GM12878 (cell line): Measurements from ENCODE around the gene SLC35C1. TPM values are rescaled to one million over a fixed set of nuclear protein-coding genes. Genes with fewer than 3 reads are reported as not detected.
A peak's percentile ranks its signal among the peaks of the same experiment; 100 is the strongest.

Experiments
- ATAC-seq: fragments of 200-7000 bp; cut with Tn5 transposase; 3 replicates; pipeline ENCODE4 v1.9.1; 2020; ENCODE audit warnings: mild to moderate bottlenecking, moderate library complexity
- BruUV-seq: library from RNA; stranded (reverse); fragments of 400-500 nt; replicated peaks from 2 replicates; lab custom pipeline; 2021; lab: Mats Ljungman, UMichigan
- CTCF ChIA-PET: fragments of 300-600 bp; sonication (Branson Sonifier 250); formaldehyde crosslinking; extraction: SDS; loops from one replicate; lab custom pipeline; 2021; ENCODE audit warnings: inconsistent platforms; lab: Yijun Ruan, JAX
- POLR2A ChIA-PET: fragments of 350-600 bp; formaldehyde crosslinking; extraction: SDS; loops from one replicate; lab custom pipeline; 2021; ENCODE audit warnings: inconsistent platforms; lab: Charles Lee
- RAD21 ChIA-PET: fragments of 300-600 bp; sonication (Branson Sonifier 250); formaldehyde crosslinking; loops from one replicate; lab custom pipeline; 2023; ENCODE audit warnings: antibody characterized with exemption; ENCODE audit not compliant: unreplicated experiment; lab: Charles Lee
- SMC1A ChIA-PET: fragments of 300-600 bp; sonication (Branson Sonifier 250); formaldehyde crosslinking; loops from one replicate; lab custom pipeline; 2023; ENCODE audit not compliant: unreplicated experiment, uncharacterized antibody; lab: Charles Lee
- DNase-seq: peaks from one replicate; pipeline ENCODE4 v3.0.0-alpha.2; 2011; ENCODE audit warnings: low read depth, low spot score
- FAIRE-seq: peaks from 3 replicates; lab custom pipeline; 2011; peaks lifted over from hg19 to GRCh38; lab: Jason Lieb, UNC
- H2AFZ ChIP-seq: 2 replicates; pipeline ENCODE4 v1.6.0; 2011; ENCODE audit warnings: low read depth, low read length, control low read depth; ENCODE audit not compliant: control insufficient read depth
- H3K27ac ChIP-seq: 2 replicates; pipeline ENCODE4 v1.5.1; 2011; ENCODE audit warnings: control low read depth; ENCODE audit not compliant: control insufficient read depth, insufficient read depth
- H3K27me3 ChIP-seq, 2 experiments: replicated peaks in 1 of 2; 2 replicates each; pipeline versions ENCODE4 v1.6.0 to v1.6.1; 2011; ENCODE audit warnings: low read length in 1 of 2; ENCODE audit not compliant: control insufficient read depth in 2 of 2, insufficient read depth in 2 of 2
- H3K36me3 ChIP-seq, 2 experiments: 2 replicates each; pipeline ENCODE4 v1.5.1; 2011; ENCODE audit warnings: low read length in 1 of 2; ENCODE audit not compliant: control insufficient read depth in 2 of 2, insufficient read depth in 2 of 2
- H3K4me1 ChIP-seq: 2 replicates; pipeline ENCODE4 v1.6.1; 2011; ENCODE audit warnings: mild to moderate bottlenecking, low read length, moderate library complexity, mixed read lengths; ENCODE audit not compliant: control insufficient read depth, insufficient read depth
- H3K4me2 ChIP-seq: 2 replicates; pipeline ENCODE4 v1.6.0; 2011; ENCODE audit warnings: control low read depth; ENCODE audit not compliant: control insufficient read depth, insufficient read depth
- H3K4me3 ChIP-seq: fragments of 200-600 bp; sonication (generic); 2 replicates; pipeline ENCODE4 v1.5.1; 2016
- H3K79me2 ChIP-seq: 2 replicates; pipeline ENCODE4 v1.6.0; 2011; ENCODE audit warnings: low read length; ENCODE audit not compliant: control insufficient read depth, insufficient read depth
- H3K9ac ChIP-seq: 2 replicates; pipeline ENCODE4 v1.8.0; 2011; ENCODE audit warnings: low read length, control low read depth, mixed read lengths; ENCODE audit not compliant: control insufficient read depth, insufficient read depth
- H3K9me3 ChIP-seq: replicated peaks from 3 replicates; pipeline ENCODE4 v1.5.1; 2011; ENCODE audit warnings: mild to moderate bottlenecking, low read length; ENCODE audit not compliant: control insufficient read depth, insufficient read depth
- H4K20me1 ChIP-seq: 2 replicates; pipeline ENCODE4 v1.6.0; 2011; ENCODE audit not compliant: control insufficient read depth, insufficient read depth
- CREB1 ChIP-seq: IDR thresholded peaks from 2 replicates; pipeline ENCODE4 v1.6.1; 2012; ENCODE audit warnings: low read depth, mild to moderate bottlenecking, inconsistent platforms
- EP300 ChIP-seq, 2 experiments: fragments of 150-350 bp in 1 of 2; IDR thresholded peaks; 2 replicates each; pipeline ENCODE4 v1.6.1; 2011 to 2012; ENCODE audit warnings: low read depth in 2 of 2, low read length in 2 of 2, borderline replicate concordance in 1 of 2, improper control_type of control experiment in 1 of 2, inconsistent platforms in 1 of 2; ENCODE audit not compliant: control insufficient read depth in 1 of 2
- HDAC6 ChIP-seq: fragments of 200-600 bp; sonication (generic); IDR thresholded peaks from one replicate; pipeline ENCODE4 v1.8.0; 2017; ENCODE audit warnings: antibody characterized with exemption; ENCODE audit not compliant: unreplicated experiment
- LARP7 ChIP-seq: fragments of 450-650 bp; IDR thresholded peaks from 2 replicates; pipeline ENCODE4 v1.6.1; 2017; ENCODE audit warnings: mild to moderate bottlenecking
- POU2F2 ChIP-seq: IDR thresholded peaks from 3 replicates; pipeline ENCODE4 v1.6.1; 2011; ENCODE audit warnings: low read depth, mild to moderate bottlenecking, low read length, borderline replicate concordance
- RAD21 ChIP-seq: IDR thresholded peaks from 2 replicates; pipeline ENCODE4 v1.6.1; 2011; ENCODE audit warnings: mild to moderate bottlenecking, low read depth, low read length, moderate library complexity; ENCODE audit not compliant: insufficient read depth
- SMARCA5 ChIP-seq: fragments of 450-650 bp; IDR thresholded peaks from 2 replicates; pipeline ENCODE4 v1.6.1; 2017; ENCODE audit warnings: mild to moderate bottlenecking
- SMC3 ChIP-seq: IDR thresholded peaks from 2 replicates; pipeline ENCODE4 v1.6.1; 2011; ENCODE audit warnings: low read length, improper control_type of control experiment, borderline replicate concordance
- SPI1 ChIP-seq: IDR thresholded peaks from 2 replicates; pipeline ENCODE4 v1.6.1; 2011; ENCODE audit warnings: low read depth, mild to moderate bottlenecking, low read length, moderate library complexity, borderline replicate concordance; ENCODE audit not compliant: insufficient read depth
- TBL1XR1 ChIP-seq: IDR thresholded peaks from 2 replicates; pipeline ENCODE4 v1.6.1; 2012; ENCODE audit warnings: low read depth, low read length, improper control_type of control experiment
- WGBS: methylation state at CpG from one replicate; pipeline ENCODE4 v1.1.6; 2016; ENCODE audit warnings: low lambda C conversion rate; ENCODE audit not compliant: insufficient replicate concordance, insufficient coverage; ENCODE audit errors: missing lambda C conversion rate; 5-methylcytosine and 5-hydroxymethylcytosine counted together
- in situ Hi-C: fragments of 300-500 bp; cut with MboI; formaldehyde crosslinking; loops from 9 replicates; pipeline ENCODE4 v1.14.3; 2018; ENCODE audit warnings: mixed read lengths
- intact Hi-C: fragments of 100-400 bp; cut with micrococcal nuclease; formaldehyde crosslinking; loops from one replicate; pipeline ENCODE4 v1.14.2; 2022; ENCODE audit not compliant: unreplicated experiment
- polyA plus RNA-seq, 11 experiments: library from polyadenylated mRNA; depleted of rRNA in 4 of 11; unstranded in 6 of 11; stranded (reverse) in 5 of 11; fragments of >200 nt; fragmentation: Nextera tagmentation in 4 of 11; fragmentation: Illumina TruSeq in 1 of 11; extraction: Ambion mirVana in 4 of 11; extraction: Trizol in 1 of 11; gene quantifications; 1 replicate in 1 of 11; 2 replicates in 10 of 11; pipeline versions ENCODE4 v1.2.1 to v1.2.3, GENCODE V29; 2011 to 2016; ENCODE audit warnings: inconsistent platforms in 2 of 11, missing spikeins in 2 of 11, low read depth in 1 of 11
- total RNA-seq, 4 experiments: library from RNA; depleted of rRNA in 3 of 4; stranded (reverse); fragments of >200 nt in 3 of 4; fragmentation: Illumina TruSeq in 1 of 4; extraction: Trizol in 1 of 4; gene quantifications; 2 replicates each; pipeline versions ENCODE4 v1.2.1 to v1.2.3, GENCODE V29; 2013 to 2021
- TF ChIP-seq, protein P1 (sequence below), 3 experiments: IDR thresholded peaks in 2 of 3; conservative IDR thresholded peaks in 1 of 3; 2 replicates each; pipeline ENCODE4 v1.5.1; 2011; ENCODE audit warnings: low read depth in 3 of 3, low read length in 3 of 3, mild to moderate bottlenecking in 3 of 3, control low read depth in 2 of 3, moderate library complexity in 2 of 3, inconsistent platforms in 1 of 3, mixed read lengths in 1 of 3; ENCODE audit not compliant: control insufficient read depth in 2 of 3, insufficient read depth in 1 of 3; ENCODE audit errors: extremely low read depth in 1 of 3
- TF ChIP-seq, protein P2 (sequence below): fragments of 450-650 bp; IDR thresholded peaks from 2 replicates; pipeline ENCODE4 v1.6.1; 2014; ENCODE audit warnings: mild to moderate bottlenecking
- TF ChIP-seq, protein P3 (sequence below): IDR thresholded peaks from 2 replicates; pipeline ENCODE4 v1.6.1; 2011; ENCODE audit warnings: low read depth, mild to moderate bottlenecking, low read length, moderate library complexity, borderline replicate concordance; ENCODE audit errors: extremely low read depth
- TF ChIP-seq, protein P4 (sequence below): fragments of 450-650 bp; IDR thresholded peaks from 2 replicates; pipeline ENCODE4 v1.6.1; 2017; ENCODE audit warnings: low read depth, mild to moderate bottlenecking, moderate library complexity

The SLC35C1 gene
- total and polyA plus RNA-seq, 10 of the 15 experiments (the other 5 are each of a cell fraction or from before 2014, with no cell fraction given): 0.55 to 9.7 (median 4.3) TPM

DNA sequence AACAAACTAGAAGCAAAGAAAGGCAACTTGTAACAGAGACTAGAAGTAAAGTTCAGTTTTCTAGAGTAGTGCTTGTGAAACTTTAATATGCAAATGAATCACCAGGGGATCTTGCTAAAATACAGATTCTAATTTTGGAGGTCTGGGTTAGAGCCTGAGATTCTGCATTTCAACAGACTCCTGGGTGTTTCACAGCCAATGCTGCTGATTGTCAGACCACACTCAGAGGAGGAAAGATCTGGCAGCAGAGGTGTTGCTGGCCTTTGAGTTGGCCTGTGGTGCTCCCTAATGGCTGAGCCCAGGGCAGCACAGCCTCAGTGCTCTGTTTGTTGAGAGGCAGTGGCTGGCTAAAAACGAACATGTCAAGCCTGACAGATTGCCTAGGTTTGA is 47.8 kb downstream of the SLC35C1 start:
- BruUV-seq: no TSS peak
- Histone ChIP-seq H3K4me3 (peak overlapping the region; percentile 61; the same call in 1 of the 2 replicates), H3K4me2 (peak overlapping the region; percentile 66), H3K4me1 (peaks cover 16% of the 10 kb centered on the region), H3K79me2 (peaks cover 12% of the 10 kb centered on the region), H3K27ac (peak overlapping the region; percentile 32; the same call in 1 of the 2 replicates), H3K27me3 (no peaks in the 10 kb centered on the region), H2AFZ (no peak overlapping the region), H3K9me3 (no peaks in the 10 kb centered on the region), H3K36me3 (no peaks in the 10 kb centered on the region; a peak in 3 of 4 replicates), H3K9ac (peak overlapping the region; percentile 43), H4K20me1 (peaks cover 8% of the 10 kb centered on the region)
- no peak for TF ChIP-seq EP300 (IDR thresholded peaks at IDR 0.05; ENCODE audit: borderline replicate concordance in 1 of 2, control insufficient read depth in 1 of 2, low read depth in 2 of 2, low read length in 2 of 2)
- TF ChIP-seq, protein P1, sequence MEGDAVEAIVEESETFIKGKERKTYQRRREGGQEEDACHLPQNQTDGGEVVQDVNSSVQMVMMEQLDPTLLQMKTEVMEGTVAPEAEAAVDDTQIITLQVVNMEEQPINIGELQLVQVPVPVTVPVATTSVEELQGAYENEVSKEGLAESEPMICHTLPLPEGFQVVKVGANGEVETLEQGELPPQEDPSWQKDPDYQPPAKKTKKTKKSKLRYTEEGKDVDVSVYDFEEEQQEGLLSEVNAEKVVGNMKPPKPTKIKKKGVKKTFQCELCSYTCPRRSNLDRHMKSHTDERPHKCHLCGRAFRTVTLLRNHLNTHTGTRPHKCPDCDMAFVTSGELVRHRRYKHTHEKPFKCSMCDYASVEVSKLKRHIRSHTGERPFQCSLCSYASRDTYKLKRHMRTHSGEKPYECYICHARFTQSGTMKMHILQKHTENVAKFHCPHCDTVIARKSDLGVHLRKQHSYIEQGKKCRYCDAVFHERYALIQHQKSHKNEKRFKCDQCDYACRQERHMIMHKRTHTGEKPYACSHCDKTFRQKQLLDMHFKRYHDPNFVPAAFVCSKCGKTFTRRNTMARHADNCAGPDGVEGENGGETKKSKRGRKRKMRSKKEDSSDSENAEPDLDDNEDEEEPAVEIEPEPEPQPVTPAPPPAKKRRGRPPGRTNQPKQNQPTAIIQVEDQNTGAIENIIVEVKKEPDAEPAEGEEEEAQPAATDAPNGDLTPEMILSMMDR (IDR thresholded peaks at IDR 0.05 in 2 of 3, conservative IDR thresholded peaks at IDR 0.05 in 1 of 3; ENCODE audit: control insufficient read depth in 2 of 3, extremely low read depth in 1 of 3, insufficient read depth in 1 of 3, low read depth in 3 of 3, low read length in 3 of 3): peak; percentile 32 to 67 (median 39); a peak in 4 of 6 replicates
- no peak for TF ChIP-seq TBL1XR1
- peak; percentile 79; the same call in 2 of the 3 replicates for TF ChIP-seq POU2F2
- peak; percentile 64; the same call in 1 of the 2 replicates for TF ChIP-seq SMARCA5
- TF ChIP-seq SMC3: 0 out of 2 replicates have a peak, but pooled peaks have one; percentile 10
- no peak for TF ChIP-seq CREB1
- TF ChIP-seq SPI1: no peak
- no peak for TF ChIP-seq LARP7
- peak; percentile 46 for TF ChIP-seq RAD21
- TF ChIP-seq, protein P2, sequence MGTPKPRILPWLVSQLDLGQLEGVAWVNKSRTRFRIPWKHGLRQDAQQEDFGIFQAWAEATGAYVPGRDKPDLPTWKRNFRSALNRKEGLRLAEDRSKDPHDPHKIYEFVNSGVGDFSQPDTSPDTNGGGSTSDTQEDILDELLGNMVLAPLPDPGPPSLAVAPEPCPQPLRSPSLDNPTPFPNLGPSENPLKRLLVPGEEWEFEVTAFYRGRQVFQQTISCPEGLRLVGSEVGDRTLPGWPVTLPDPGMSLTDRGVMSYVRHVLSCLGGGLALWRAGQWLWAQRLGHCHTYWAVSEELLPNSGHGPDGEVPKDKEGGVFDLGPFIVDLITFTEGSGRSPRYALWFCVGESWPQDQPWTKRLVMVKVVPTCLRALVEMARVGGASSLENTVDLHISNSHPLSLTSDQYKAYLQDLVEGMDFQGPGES: no peak
- TF ChIP-seq, protein P3, sequence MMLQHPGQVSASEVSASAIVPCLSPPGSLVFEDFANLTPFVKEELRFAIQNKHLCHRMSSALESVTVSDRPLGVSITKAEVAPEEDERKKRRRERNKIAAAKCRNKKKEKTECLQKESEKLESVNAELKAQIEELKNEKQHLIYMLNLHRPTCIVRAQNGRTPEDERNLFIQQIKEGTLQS: no peak
- TF ChIP-seq HDAC6: no peak
- TF ChIP-seq, protein P4, sequence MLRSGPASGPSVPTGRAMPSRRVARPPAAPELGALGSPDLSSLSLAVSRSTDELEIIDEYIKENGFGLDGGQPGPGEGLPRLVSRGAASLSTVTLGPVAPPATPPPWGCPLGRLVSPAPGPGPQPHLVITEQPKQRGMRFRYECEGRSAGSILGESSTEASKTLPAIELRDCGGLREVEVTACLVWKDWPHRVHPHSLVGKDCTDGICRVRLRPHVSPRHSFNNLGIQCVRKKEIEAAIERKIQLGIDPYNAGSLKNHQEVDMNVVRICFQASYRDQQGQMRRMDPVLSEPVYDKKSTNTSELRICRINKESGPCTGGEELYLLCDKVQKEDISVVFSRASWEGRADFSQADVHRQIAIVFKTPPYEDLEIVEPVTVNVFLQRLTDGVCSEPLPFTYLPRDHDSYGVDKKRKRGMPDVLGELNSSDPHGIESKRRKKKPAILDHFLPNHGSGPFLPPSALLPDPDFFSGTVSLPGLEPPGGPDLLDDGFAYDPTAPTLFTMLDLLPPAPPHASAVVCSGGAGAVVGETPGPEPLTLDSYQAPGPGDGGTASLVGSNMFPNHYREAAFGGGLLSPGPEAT: no peak
- intact Hi-C loops: no loop called here
- ChIA-PET RAD21 (interaction anchor here (1.5 kb wide), 1 partner anchor 82 kb away, joined by 8 read pairs; no protein-coding TSS in a partner anchor), SMC1A (interaction anchor here (0.9 kb wide), 1 partner anchor 81 kb away, joined by 4 read pairs; no protein-coding TSS in a partner anchor), CTCF (interaction anchor here (1.0 to 3.8 kb wide), 5 partner anchors 11 to 154 kb away, joined by 3 to 25 read pairs (median 13); no protein-coding TSS in a partner anchor), POLR2A (no interaction called here)
- FAIRE-seq: peak; percentile 62
- in situ Hi-C loops: no loop called here
- no peak for DNase-seq
- whole genome bisulfite sequencing: 0% methylated on average over 1 of the region's 1 CpG
- ATAC-seq: peak; percentile 71
